ENCODE measurements around the gene PCDHGB5. TPM values are rescaled to one million over a fixed set of nuclear protein-coding genes. Genes with fewer than 3 reads are reported as not detected.

The PCDHGB5 gene
- polyA plus RNA-seq, 1 donor from 2014 or later, result 0.17 TPM

DNA sequence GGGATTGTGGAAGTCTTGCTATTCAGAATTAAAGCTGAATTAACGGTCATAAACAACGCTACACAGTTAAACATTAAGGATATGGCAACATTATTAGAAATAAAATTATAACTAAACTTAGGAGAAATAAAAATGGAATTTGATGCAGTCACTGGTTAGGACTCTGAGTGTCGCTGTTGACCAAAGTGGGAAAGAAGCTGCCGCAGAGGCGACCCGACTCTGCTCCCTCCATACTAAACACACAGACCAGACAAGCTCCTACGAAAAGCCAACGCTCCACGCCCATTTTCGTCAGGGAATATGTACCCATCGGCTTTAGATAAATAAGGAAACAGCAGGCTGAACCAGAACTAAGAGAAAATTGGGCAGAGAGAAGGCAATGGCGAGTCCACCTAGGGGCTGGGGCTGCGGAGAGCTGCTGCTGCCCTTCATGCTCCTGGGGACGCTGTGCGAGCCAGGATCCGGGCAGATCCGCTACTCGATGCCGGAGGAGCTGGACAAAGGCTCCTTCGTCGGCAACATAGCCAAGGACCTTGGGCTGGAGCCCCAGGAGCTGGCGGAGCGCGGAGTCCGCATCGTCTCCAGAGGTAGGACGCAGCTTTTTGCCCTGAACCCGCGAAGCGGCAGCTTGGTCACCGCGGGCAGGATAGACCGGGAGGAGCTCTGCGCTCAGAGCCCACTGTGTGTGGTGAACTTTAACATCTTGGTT, 33.6 kb upstream of the PCDHGB5 start, which contains the start of gene PCDHGA5:
Gene PCDHGA5, plus strand, starts transcription at position 211 of the 709 bp plus-strand sequence. Its CDS starts 169 bp downstream, at position 380.
- TF ChIP-seq EZH2 (IDR thresholded peaks at IDR 0.05; ENCODE audit: borderline replicate concordance, insufficient read depth, low read length, poor library complexity, severe bottlenecking), result no peak
- TF ChIP-seq RAD21 (conservative IDR thresholded peaks at IDR 0.05), result no peak
- TF ChIP-seq, protein P1, sequence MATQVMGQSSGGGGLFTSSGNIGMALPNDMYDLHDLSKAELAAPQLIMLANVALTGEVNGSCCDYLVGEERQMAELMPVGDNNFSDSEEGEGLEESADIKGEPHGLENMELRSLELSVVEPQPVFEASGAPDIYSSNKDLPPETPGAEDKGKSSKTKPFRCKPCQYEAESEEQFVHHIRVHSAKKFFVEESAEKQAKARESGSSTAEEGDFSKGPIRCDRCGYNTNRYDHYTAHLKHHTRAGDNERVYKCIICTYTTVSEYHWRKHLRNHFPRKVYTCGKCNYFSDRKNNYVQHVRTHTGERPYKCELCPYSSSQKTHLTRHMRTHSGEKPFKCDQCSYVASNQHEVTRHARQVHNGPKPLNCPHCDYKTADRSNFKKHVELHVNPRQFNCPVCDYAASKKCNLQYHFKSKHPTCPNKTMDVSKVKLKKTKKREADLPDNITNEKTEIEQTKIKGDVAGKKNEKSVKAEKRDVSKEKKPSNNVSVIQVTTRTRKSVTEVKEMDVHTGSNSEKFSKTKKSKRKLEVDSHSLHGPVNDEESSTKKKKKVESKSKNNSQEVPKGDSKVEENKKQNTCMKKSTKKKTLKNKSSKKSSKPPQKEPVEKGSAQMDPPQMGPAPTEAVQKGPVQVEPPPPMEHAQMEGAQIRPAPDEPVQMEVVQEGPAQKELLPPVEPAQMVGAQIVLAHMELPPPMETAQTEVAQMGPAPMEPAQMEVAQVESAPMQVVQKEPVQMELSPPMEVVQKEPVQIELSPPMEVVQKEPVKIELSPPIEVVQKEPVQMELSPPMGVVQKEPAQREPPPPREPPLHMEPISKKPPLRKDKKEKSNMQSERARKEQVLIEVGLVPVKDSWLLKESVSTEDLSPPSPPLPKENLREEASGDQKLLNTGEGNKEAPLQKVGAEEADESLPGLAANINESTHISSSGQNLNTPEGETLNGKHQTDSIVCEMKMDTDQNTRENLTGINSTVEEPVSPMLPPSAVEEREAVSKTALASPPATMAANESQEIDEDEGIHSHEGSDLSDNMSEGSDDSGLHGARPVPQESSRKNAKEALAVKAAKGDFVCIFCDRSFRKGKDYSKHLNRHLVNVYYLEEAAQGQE (IDR thresholded peaks at IDR 0.05; ENCODE audit: borderline replicate concordance), result no peak
- TF ChIP-seq EP300 (conservative IDR thresholded peaks at IDR 0.05; ENCODE audit: poor library complexity, severe bottlenecking), result no peak
- TF ChIP-seq, protein P2, sequence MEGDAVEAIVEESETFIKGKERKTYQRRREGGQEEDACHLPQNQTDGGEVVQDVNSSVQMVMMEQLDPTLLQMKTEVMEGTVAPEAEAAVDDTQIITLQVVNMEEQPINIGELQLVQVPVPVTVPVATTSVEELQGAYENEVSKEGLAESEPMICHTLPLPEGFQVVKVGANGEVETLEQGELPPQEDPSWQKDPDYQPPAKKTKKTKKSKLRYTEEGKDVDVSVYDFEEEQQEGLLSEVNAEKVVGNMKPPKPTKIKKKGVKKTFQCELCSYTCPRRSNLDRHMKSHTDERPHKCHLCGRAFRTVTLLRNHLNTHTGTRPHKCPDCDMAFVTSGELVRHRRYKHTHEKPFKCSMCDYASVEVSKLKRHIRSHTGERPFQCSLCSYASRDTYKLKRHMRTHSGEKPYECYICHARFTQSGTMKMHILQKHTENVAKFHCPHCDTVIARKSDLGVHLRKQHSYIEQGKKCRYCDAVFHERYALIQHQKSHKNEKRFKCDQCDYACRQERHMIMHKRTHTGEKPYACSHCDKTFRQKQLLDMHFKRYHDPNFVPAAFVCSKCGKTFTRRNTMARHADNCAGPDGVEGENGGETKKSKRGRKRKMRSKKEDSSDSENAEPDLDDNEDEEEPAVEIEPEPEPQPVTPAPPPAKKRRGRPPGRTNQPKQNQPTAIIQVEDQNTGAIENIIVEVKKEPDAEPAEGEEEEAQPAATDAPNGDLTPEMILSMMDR (IDR thresholded peaks at IDR 0.05; ENCODE audit: poor library complexity, severe bottlenecking), result no peak
- TF ChIP-seq TAF1 (IDR thresholded peaks at IDR 0.05; ENCODE audit: low read depth), result no peak
- no peak for TF ChIP-seq POLR2AphosphoS5 (IDR thresholded peaks at IDR 0.05)
- no peak for TF ChIP-seq MXI1 (conservative IDR thresholded peaks at IDR 0.05; ENCODE audit: poor library complexity, severe bottlenecking)
- TF ChIP-seq SMC3 (conservative IDR thresholded peaks at IDR 0.05; ENCODE audit: poor library complexity), result no peak
- H2AFZ ChIP-seq (ENCODE audit: low read depth, low read length), result no peak within 1 kb of the TSS
- H3K27me3 ChIP-seq (ENCODE audit: insufficient read depth, low read depth, low read length), result no peaks in the 10 kb centered on the region
- no peak within 1 kb of the TSS for H3K27ac ChIP-seq (ENCODE audit: low read length)
- no peak within 1 kb of the TSS for H3K4me3 ChIP-seq (ENCODE audit: low read length)
- no peaks in the 10 kb centered on the region for H3F3A ChIP-seq (ENCODE audit: insufficient read depth, low read length, poor library complexity, severe bottlenecking)
- no peak within 1 kb of the TSS for H3K9ac ChIP-seq (ENCODE audit: low read length)
- H3K9me3 ChIP-seq (ENCODE audit: low read length), result peaks cover 38% of the 10 kb centered on the region
- H3K4me2 ChIP-seq (ENCODE audit: low read length), result no peak within 1 kb of the TSS
- no peaks in the 10 kb centered on the region for H3K36me3 ChIP-seq (ENCODE audit: insufficient read depth, low read length)
- no peaks in the 10 kb centered on the region for H3K9me2 ChIP-seq (ENCODE audit: insufficient read depth, low read length)
- H3K79me2 ChIP-seq (replicated peaks; ENCODE audit: insufficient read depth, low read length), result no peaks in the 10 kb centered on the region
- H4K20me1 ChIP-seq (ENCODE audit: insufficient read depth), result no peaks in the 10 kb centered on the region

DNA sequence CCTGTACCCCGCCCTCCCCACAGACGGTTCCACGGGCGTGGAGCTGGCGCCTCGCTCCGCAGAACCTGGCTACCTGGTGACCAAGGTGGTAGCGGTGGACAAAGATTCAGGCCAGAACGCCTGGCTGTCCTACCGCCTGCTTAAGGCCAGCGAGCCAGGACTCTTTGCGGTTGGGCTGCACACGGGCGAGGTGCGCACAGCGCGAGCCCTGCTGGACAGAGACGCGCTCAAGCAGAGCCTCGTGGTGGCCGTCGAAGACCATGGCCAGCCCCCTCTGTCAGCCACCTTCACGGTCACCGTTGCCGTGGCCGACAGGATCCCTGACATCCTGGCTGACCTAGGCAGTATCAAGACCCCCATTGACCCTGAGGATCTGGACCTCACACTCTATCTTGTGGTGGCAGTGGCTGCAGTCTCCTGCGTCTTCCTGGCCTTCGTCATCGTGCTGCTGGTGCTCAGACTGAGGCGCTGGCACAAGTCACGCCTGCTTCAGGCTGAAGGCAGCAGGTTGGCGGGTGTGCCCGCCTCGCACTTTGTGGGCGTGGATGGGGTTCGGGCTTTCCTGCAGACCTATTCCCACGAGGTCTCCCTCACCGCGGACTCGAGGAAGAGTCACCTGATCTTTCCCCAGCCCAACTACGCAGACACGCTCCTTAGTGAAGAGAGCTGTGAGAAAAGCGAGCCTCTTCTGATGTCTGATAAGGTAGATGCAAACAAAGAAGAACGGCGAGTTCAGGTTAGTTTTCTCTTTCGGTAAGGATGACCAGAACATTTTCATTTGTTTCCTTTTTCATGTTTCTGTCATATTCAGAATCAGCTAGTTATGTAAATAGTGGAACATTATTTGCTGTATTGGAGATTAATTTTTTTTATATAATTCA, 31.5 kb upstream of the PCDHGB5 start:
- Histone ChIP-seq H3K36me3 (ENCODE audit: insufficient read depth, low read length) (no peaks in the 10 kb centered on the region), H3K4me2 (ENCODE audit: low read length) (no peak overlapping the region), H3K27me3 (ENCODE audit: insufficient read depth, low read depth, low read length) (no peaks in the 10 kb centered on the region), H3K9ac (ENCODE audit: low read length) (no peak overlapping the region), H3K4me3 (ENCODE audit: low read length) (no peak overlapping the region), H3F3A (ENCODE audit: insufficient read depth, low read length, poor library complexity, severe bottlenecking) (no peaks in the 10 kb centered on the region), H2AFZ (ENCODE audit: low read depth, low read length) (no peak overlapping the region), H3K9me2 (ENCODE audit: insufficient read depth, low read length) (no peaks in the 10 kb centered on the region), H4K20me1 (ENCODE audit: insufficient read depth) (no peaks in the 10 kb centered on the region), H3K79me2 (replicated peaks; ENCODE audit: insufficient read depth, low read length) (no peaks in the 10 kb centered on the region), H3K27ac (ENCODE audit: low read length) (no peak overlapping the region), H3K9me3 (ENCODE audit: low read length) (peaks cover 38% of the 10 kb centered on the region)
- TF ChIP-seq EP300 (conservative IDR thresholded peaks at IDR 0.05; ENCODE audit: poor library complexity, severe bottlenecking), result no peak
- TF ChIP-seq, protein P1 (IDR thresholded peaks at IDR 0.05; ENCODE audit: borderline replicate concordance), result no peak
- TF ChIP-seq TAF1 (IDR thresholded peaks at IDR 0.05; ENCODE audit: low read depth), result no peak
- TF ChIP-seq SMC3 (conservative IDR thresholded peaks at IDR 0.05; ENCODE audit: poor library complexity), result no peak
- no peak for TF ChIP-seq POLR2AphosphoS5 (IDR thresholded peaks at IDR 0.05)
- TF ChIP-seq MXI1 (conservative IDR thresholded peaks at IDR 0.05; ENCODE audit: poor library complexity, severe bottlenecking), result no peak
- no peak for TF ChIP-seq EZH2 (IDR thresholded peaks at IDR 0.05; ENCODE audit: borderline replicate concordance, insufficient read depth, low read length, poor library complexity, severe bottlenecking)
- TF ChIP-seq, protein P2 (IDR thresholded peaks at IDR 0.05; ENCODE audit: poor library complexity, severe bottlenecking), result no peak
- TF ChIP-seq RAD21 (conservative IDR thresholded peaks at IDR 0.05), result no peak

Data from neural cell (in vitro differentiated cells).